ENCODE results near the gene ACSS3. TPM values are rescaled to one million over a fixed set of nuclear protein-coding genes. Genes with fewer than 3 reads are reported as not detected.
"Not testable (repeated sequence)": the region's sequence is repeated elsewhere in the genome, so short reads cannot be mapped to it uniquely, and the experiment has no call there.

The ACSS3 gene
- total RNA-seq, 1 donor from 2014 or later = 47.4 TPM

GRCh38 chr12:81089412-81089811 lies 11.5 kb downstream of the ACSS3 start:
- DNase-seq (ENCODE audit: low spot score) (no peak), ATAC-seq (no peak)

- DNase-seq (ENCODE audit: low spot score) (no peak), ATAC-seq (peak; percentile 71)
Measured at GRCh38 chr12:81092053-81092452, 14.2 kb downstream of the ACSS3 start.

- ATAC-seq = no peak
- no peak for DNase-seq (ENCODE audit: low spot score)
Measured at GRCh38 chr12:81094718-81095360, 17.0 kb downstream of the ACSS3 start.

GRCh38 chr12:81095501-81096232 lies 17.8 kb downstream of the ACSS3 start:
- ATAC-seq = peak; percentile 56

GRCh38 chr12:81105687-81106086 lies 27.8 kb downstream of the ACSS3 start:
- ATAC-seq (no peak), DNase-seq (ENCODE audit: low spot score) (no peak)

More at GRCh38 chr12:81095501-81096232, 17.8 kb downstream of the ACSS3 start:
- DNase-seq (ENCODE audit: low spot score) = no peak

GRCh38 chr12:81114226-81114625 lies 36.3 kb downstream of the ACSS3 start:
- no peak for DNase-seq (ENCODE audit: low spot score)
- no peak for ATAC-seq

- not testable (repeated sequence) for ATAC-seq; DNase-seq (ENCODE audit: low spot score)
Measured at GRCh38 chr12:81119069-81119468, 41.2 kb downstream of the ACSS3 start.

- peak; percentile 67 for ATAC-seq
- no peak for DNase-seq (ENCODE audit: low spot score)
Measured at GRCh38 chr12:81120961-81121360, 43.1 kb downstream of the ACSS3 start.

GRCh38 chr12:81123611-81124010 lies 45.7 kb downstream of the ACSS3 start:
- no peak for DNase-seq (ENCODE audit: low spot score)
- no peak for ATAC-seq

GRCh38 chr12:81125691-81126090 lies 47.8 kb downstream of the ACSS3 start:
- no peak for ATAC-seq
- DNase-seq (ENCODE audit: low spot score) = no peak

GRCh38 chr12:81128930-81129554 lies 51.2 kb downstream of the ACSS3 start:
- ATAC-seq = peak; percentile 100
- no peak for DNase-seq (ENCODE audit: low spot score)

- DNase-seq (ENCODE audit: low spot score) (no peak), ATAC-seq (no peak)
Measured at GRCh38 chr12:81136519-81136918, 58.6 kb downstream of the ACSS3 start.

GRCh38 chr12:81137801-81138200 lies 59.9 kb downstream of the ACSS3 start:
- no peak for DNase-seq (ENCODE audit: low spot score)
- no peak for ATAC-seq

- ATAC-seq (peak; percentile 76), DNase-seq (ENCODE audit: low spot score) (no peak)
Measured at GRCh38 chr12:81141217-81141616, 63.3 kb downstream of the ACSS3 start.

GRCh38 chr12:81143057-81143456 lies 65.2 kb downstream of the ACSS3 start:
- DNase-seq (ENCODE audit: low spot score) (no peak), ATAC-seq (peak; percentile 63)

GRCh38 chr12:81146228-81147225 lies 68.6 kb downstream of the ACSS3 start:
- DNase-seq (ENCODE audit: low spot score) (no peak), ATAC-seq (peak; percentile 90)

GRCh38 chr12:81147292-81147919 lies 69.5 kb downstream of the ACSS3 start:
- DNase-seq (ENCODE audit: low spot score) (no peak), ATAC-seq (peak; percentile 67)

- DNase-seq (ENCODE audit: low spot score) = no peak
- ATAC-seq = no peak
Measured at GRCh38 chr12:81150382-81150781, 72.5 kb downstream of the ACSS3 start.

GRCh38 chr12:81159856-81160255 lies 82.0 kb downstream of the ACSS3 start:
- DNase-seq (ENCODE audit: low spot score) = no peak

GRCh38 chr12:81161680-81162079 lies 83.8 kb downstream of the ACSS3 start:
- DNase-seq (ENCODE audit: low spot score) = no peak

More at GRCh38 chr12:81159856-81160255, 82.0 kb downstream of the ACSS3 start:
- ATAC-seq = no peak

More at GRCh38 chr12:81161680-81162079, 83.8 kb downstream of the ACSS3 start:
- ATAC-seq = no peak

Measured in left lobe of liver (tissue), 2 donors.